Mucosa of rectum (tissue), 2 donors: Measurements from ENCODE around the gene MAP2K6.
A peak's percentile ranks its signal among the peaks of the same experiment; 100 is the strongest.

ENCODE experiments used
- H3K27ac ChIP-seq, 2 donors: one replicate each; pipeline ENCODE4 v1.7.0; 2013; ENCODE audit warnings: inconsistent platforms in 2 of 2, low read depth in 2 of 2, low read length in 2 of 2
- H3K27me3 ChIP-seq, 2 donors: one replicate each; pipeline ENCODE4 v1.7.0; 2013; ENCODE audit warnings: low read length in 2 of 2; ENCODE audit not compliant: control insufficient read depth in 2 of 2, insufficient read depth in 2 of 2
- H3K36me3 ChIP-seq, 2 donors: one replicate each; pipeline ENCODE4 v1.7.0; 2013; ENCODE audit warnings: low read length in 2 of 2; ENCODE audit not compliant: control insufficient read depth in 2 of 2, insufficient read depth in 2 of 2
- H3K4me1 ChIP-seq, 2 donors: one replicate each; pipeline ENCODE4 v1.7.0; 2013; ENCODE audit warnings: low read length in 2 of 2, mild to moderate bottlenecking in 1 of 2; ENCODE audit not compliant: control insufficient read depth in 2 of 2, insufficient read depth in 2 of 2
- H3K4me3 ChIP-seq, 2 donors: one replicate each; pipeline ENCODE4 v1.7.0; 2013; ENCODE audit warnings: low read length in 2 of 2
- H3K9ac ChIP-seq, 2 donors: one replicate each; pipeline ENCODE4 v1.7.0; 2013; ENCODE audit warnings: low read length in 2 of 2, low read depth in 1 of 2, mild to moderate bottlenecking in 1 of 2
- H3K9me3 ChIP-seq, 2 donors: one replicate each; pipeline ENCODE4 v1.7.0; 2013; ENCODE audit warnings: low read length in 2 of 2; ENCODE audit not compliant: control insufficient read depth in 2 of 2
- donor health status: healthy.
- donor health status: Normal muscosa, but diverticular disease.

Gene MAP2K6

DNA sequence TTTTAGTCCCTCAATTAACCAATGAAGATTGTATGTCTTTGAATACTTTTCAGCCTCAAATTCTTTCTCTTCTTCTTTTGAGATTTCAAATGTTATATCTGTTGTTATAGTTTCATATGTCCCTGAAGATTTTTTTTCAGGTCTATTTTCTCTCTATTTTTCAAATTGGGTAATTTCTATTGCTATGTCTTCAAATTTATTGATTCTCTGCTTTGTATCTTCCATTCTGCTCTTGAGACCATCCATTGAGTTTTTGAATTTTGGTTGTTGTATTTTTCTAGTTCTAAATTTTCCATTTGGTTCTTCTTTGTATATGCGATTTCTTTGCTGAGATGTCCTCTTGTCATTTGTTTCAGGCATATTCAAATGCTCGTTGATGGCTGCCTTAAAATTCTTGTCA, 26.7 kb downstream of the MAP2K6 start:
- Histone ChIP-seq H3K4me1 (peaks cover 9 to 21% of the 10 kb centered on the region in 2 donors), H3K9me3 (no peaks in the 10 kb centered on the region), H3K9ac (no peak overlapping the region), H3K27me3 (no peaks in the 10 kb centered on the region), H3K36me3 (no peaks in the 10 kb centered on the region), H3K27ac (no peak overlapping the region), H3K4me3 (no peak overlapping the region)

GRCh38 chr17:69443138-69443537, 28.6 kb downstream of the MAP2K6 start:
- H3K27me3 ChIP-seq: no peaks in the 10 kb centered on the region
- H3K4me1 ChIP-seq: peaks cover 12 to 29% of the 10 kb centered on the region in 2 donors
- no peak overlapping the region for H3K4me3 ChIP-seq
- no peak overlapping the region for H3K9ac ChIP-seq
- peak overlapping the region; percentile 41 to 73 for H3K27ac ChIP-seq
- no peaks in the 10 kb centered on the region for H3K36me3 ChIP-seq
- H3K9me3 ChIP-seq: no peaks in the 10 kb centered on the region

DNA sequence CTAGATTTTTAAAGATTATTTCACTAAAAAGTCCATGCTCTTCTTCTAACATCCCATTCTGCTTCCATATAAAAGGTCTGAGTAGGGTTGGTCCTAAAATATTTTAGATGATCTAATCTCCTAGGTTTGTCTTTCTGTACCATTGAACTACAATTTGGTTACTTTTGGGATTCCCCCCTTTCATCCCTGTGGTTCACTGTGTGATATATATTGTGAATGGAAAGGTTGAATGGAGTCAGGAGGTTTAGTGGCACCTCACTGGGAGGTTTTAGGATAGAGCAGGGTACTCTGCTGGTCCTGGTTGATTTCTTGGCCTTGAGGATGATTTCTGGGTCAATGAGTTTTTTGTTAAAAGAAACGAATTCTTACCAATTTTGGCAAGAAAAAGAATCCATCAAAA, 29.5 kb downstream of the MAP2K6 start:
- Histone ChIP-seq H3K4me1 (peaks cover 20 to 37% of the 10 kb centered on the region in 2 donors), H3K36me3 (no peaks in the 10 kb centered on the region), H3K9me3 (no peaks in the 10 kb centered on the region), H3K27me3 (no peaks in the 10 kb centered on the region), H3K4me3 (no peak overlapping the region), H3K9ac (no peak overlapping the region), H3K27ac (peak overlapping the region in 1 of 2 donors; percentile 73)

DNA sequence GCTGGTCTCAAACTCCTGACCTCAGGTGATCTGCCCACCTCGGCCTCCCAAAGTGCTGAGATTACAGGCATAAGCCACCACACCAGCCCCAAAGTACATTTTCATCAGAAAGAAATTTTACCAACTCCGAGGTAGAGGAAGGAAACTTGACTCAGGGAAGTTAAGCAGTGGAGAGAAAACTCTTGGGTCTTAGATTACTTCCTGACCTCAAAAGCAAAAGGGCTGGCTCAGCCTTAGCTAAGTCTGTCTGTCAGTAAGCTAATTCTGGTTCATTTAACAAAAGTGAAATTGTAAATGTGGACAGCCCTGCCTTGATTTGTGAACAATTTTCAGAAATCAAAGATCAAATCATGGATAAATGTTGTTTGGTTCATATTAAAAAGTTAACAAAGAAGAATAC, 30.6 kb downstream of the MAP2K6 start:
- Histone ChIP-seq H3K27me3 (no peaks in the 10 kb centered on the region), H3K4me1 (peaks cover 20 to 40% of the 10 kb centered on the region in 2 donors), H3K9ac (no peak overlapping the region), H3K4me3 (no peak overlapping the region), H3K9me3 (no peaks in the 10 kb centered on the region), H3K36me3 (no peaks in the 10 kb centered on the region), H3K27ac (no peak overlapping the region)

GRCh38 chr17:69447726-69448125, 33.2 kb downstream of the MAP2K6 start:
- no peaks in the 10 kb centered on the region for H3K9me3 ChIP-seq
- H3K9ac ChIP-seq: peak overlapping the region in 1 of 2 donors; percentile 26
- no peaks in the 10 kb centered on the region for H3K36me3 ChIP-seq
- H3K27ac ChIP-seq: peak overlapping the region; percentile 80 to 83
- peaks cover 16 to 34% of the 10 kb centered on the region in 2 donors for H3K4me1 ChIP-seq
- no peak overlapping the region for H3K4me3 ChIP-seq
- H3K27me3 ChIP-seq: no peaks in the 10 kb centered on the region

- Histone ChIP-seq H3K9me3 (no peaks in the 10 kb centered on the region), H3K4me1 (peaks cover 12 to 32% of the 10 kb centered on the region in 2 donors), H3K27ac (peak overlapping the region; percentile 80 to 83), H3K36me3 (no peaks in the 10 kb centered on the region), H3K27me3 (no peaks in the 10 kb centered on the region), H3K9ac (peak overlapping the region; percentile 50 to 61), H3K4me3 (peak overlapping the region; percentile 53 to 55)
Measured at GRCh38 chr17:69448431-69449102, 34.1 kb downstream of the MAP2K6 start.

GRCh38 chr17:69450131-69450530, 35.6 kb downstream of the MAP2K6 start:
- H3K9ac ChIP-seq: no peak overlapping the region
- H3K9me3 ChIP-seq: no peaks in the 10 kb centered on the region
- no peak overlapping the region for H3K27ac ChIP-seq
- no peaks in the 10 kb centered on the region for H3K36me3 ChIP-seq
- no peak overlapping the region for H3K4me3 ChIP-seq
- H3K27me3 ChIP-seq: no peaks in the 10 kb centered on the region
- H3K4me1 ChIP-seq: peaks cover 11 to 37% of the 10 kb centered on the region in 2 donors

GRCh38 chr17:69450918-69451317, 36.4 kb downstream of the MAP2K6 start:
- no peak overlapping the region for H3K4me3 ChIP-seq
- no peaks in the 10 kb centered on the region for H3K36me3 ChIP-seq
- peaks cover 11 to 39% of the 10 kb centered on the region in 2 donors for H3K4me1 ChIP-seq
- H3K27ac ChIP-seq: peak overlapping the region in 1 of 2 donors; percentile 29
- no peaks in the 10 kb centered on the region for H3K27me3 ChIP-seq
- H3K9me3 ChIP-seq: no peaks in the 10 kb centered on the region
- H3K9ac ChIP-seq: no peak overlapping the region

DNA sequence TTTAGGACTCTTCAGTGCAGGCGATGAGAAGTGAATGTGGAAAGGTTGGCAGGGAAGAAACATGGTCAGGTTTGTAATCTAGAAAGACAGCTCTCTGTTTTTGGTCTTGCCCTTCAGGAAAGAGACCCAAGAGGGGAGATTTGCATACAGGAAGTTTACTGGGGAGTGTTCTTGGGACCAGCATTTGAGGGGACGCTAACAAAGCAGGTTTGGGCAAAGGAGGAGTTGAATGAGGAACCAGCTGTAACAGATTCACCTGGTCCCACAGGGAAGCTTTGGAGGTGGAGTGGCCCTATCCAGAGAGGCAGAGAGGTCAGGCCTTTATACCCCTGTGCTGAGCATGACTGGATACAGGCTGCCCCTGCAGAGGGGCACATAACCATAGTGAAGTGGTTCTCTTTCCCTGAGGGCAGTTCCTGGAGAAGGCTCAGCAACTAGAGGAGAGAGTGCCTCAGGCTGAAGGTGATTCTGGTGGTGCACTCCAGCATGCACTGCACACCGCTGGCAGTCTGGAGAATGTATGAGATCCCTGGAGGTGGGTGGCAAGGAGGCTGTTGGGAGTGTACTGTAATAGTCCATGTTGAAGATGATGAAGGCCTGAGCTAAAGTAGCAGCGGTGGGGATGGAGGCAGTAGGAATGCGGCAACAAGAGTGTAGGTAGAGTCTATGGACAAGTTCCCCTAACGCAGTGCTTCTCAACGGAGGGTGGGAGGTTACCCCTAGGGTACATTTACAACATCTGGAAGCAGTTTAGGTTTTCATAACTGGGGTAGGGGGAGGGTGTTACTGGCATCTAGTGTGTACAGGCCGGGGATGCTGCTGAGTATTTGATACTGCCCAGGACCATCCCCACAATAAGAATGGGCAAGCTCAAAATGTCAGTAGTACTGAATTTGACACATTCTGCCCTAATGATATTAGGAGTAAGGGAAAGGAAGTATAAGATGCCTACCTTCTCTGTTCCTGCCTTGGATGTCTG, 37.2 kb downstream of the MAP2K6 start:
- Histone ChIP-seq H3K4me1 (peaks cover 11 to 39% of the 10 kb centered on the region in 2 donors), H3K9me3 (no peaks in the 10 kb centered on the region), H3K9ac (no peak overlapping the region), H3K27ac (no peak overlapping the region), H3K4me3 (no peak overlapping the region), H3K36me3 (no peaks in the 10 kb centered on the region), H3K27me3 (no peaks in the 10 kb centered on the region)

DNA sequence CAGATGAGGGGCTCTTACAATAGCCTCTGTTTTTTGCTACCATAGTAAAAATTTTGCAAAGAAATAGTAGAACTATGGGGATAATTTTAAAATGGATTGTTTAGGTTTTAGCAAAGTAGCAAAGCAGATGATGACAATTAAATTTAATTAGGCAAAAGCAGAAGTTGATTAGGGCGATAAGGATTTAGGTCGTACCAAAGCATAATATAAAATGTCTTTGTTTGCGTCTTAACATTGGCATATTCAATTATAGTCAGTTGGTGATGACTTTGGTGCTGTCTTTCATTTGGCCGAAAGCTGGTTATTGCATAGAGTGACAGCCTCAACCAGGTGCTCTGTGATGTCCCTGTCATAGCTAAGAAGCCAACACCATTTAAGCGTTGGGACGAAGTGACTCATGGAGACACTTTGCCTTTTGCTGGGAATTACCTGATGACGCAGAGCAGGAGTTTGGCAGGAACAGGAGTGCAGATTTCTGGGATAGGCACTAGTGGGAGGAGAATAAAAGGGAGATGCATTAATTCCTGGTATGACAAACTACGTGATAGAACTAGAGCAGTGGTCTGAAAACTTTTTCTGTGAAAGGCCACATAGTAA, 38.3 kb downstream of the MAP2K6 start:
- no peak overlapping the region for H3K9ac ChIP-seq
- peaks cover 0 to 3% of the 10 kb centered on the region in 2 donors for H3K36me3 ChIP-seq
- H3K27ac ChIP-seq: no peak overlapping the region
- H3K4me1 ChIP-seq: peaks cover 8 to 34% of the 10 kb centered on the region in 2 donors
- H3K9me3 ChIP-seq: no peaks in the 10 kb centered on the region
- H3K4me3 ChIP-seq: no peak overlapping the region
- no peaks in the 10 kb centered on the region for H3K27me3 ChIP-seq
